HG03520 (cell line): Measurements from ENCODE around the gene TUBB1.
"Not testable (repeated sequence)": the region's sequence is repeated elsewhere in the genome, so short reads cannot be mapped to it uniquely, and the experiment has no call there.

Experiments
- ATAC-seq: cut with Tn5 transposase; IDR thresholded peaks from one replicate; pipeline ENCODE4 v1.9.1; 2021; ENCODE audit warnings: mild to moderate bottlenecking, moderate library complexity; ENCODE audit not compliant: unreplicated experiment

TUBB1 gene

GRCh38 chr20:59005523-59006166 lies 13.6 kb upstream of the TUBB1 start:
- ATAC-seq = no peak

GRCh38 chr20:59006167-59006863 lies 12.9 kb upstream of the TUBB1 start:
- no peak for ATAC-seq

GRCh38 chr20:59006864-59007664 lies 12.2 kb upstream of the TUBB1 start, which contains the start of gene CTSZ:
TSS of gene CTSZ (minus strand) at chr20:59007254. CDS start at chr20:59007128, 126 bp downstream.
- ATAC-seq = peak; percentile 24

GRCh38 chr20:59007665-59008511 lies 11.3 kb upstream of the TUBB1 start:
- peak; percentile 30 for ATAC-seq

- ATAC-seq = no peak
Measured at GRCh38 chr20:59008715-59009336, 10.4 kb upstream of the TUBB1 start.

- no peak for ATAC-seq
Measured at GRCh38 chr20:59010321-59010994, 8.8 kb upstream of the TUBB1 start.

GRCh38 chr20:59010995-59011873 lies 8.0 kb upstream of the TUBB1 start:
- ATAC-seq = no peak

GRCh38 chr20:59011874-59012157 lies 7.4 kb upstream of the TUBB1 start:
- ATAC-seq = not testable (repeated sequence)

GRCh38 chr20:59013031-59013951 lies 5.9 kb upstream of the TUBB1 start:
- ATAC-seq = no peak

- ATAC-seq = no peak
Measured at GRCh38 chr20:59013959-59014608, 5.1 kb upstream of the TUBB1 start.

- ATAC-seq = no peak
Measured at GRCh38 chr20:59014680-59015389, 4.4 kb upstream of the TUBB1 start.

GRCh38 chr20:59015411-59015810 lies 3.8 kb upstream of the TUBB1 start:
- no peak for ATAC-seq

- no peak for ATAC-seq
Measured at GRCh38 chr20:59015812-59016711, 3.2 kb upstream of the TUBB1 start.

GRCh38 chr20:59016795-59017492 lies 2.3 kb upstream of the TUBB1 start:
- no peak for ATAC-seq
